Muscle layer of duodenum (tissue), 2 donors: Measurements from ENCODE around the gene S100A3.
A peak's percentile ranks its signal among the peaks of the same experiment; 100 is the strongest.
"Not testable (repeated sequence)": the region's sequence is repeated elsewhere in the genome, so short reads cannot be mapped to it uniquely, and the experiment has no call there.

Experiments
- H3K27ac ChIP-seq: one replicate; pipeline ENCODE4 v1.7.0; 2013; ENCODE audit warnings: mild to moderate bottlenecking, low read length
- H3K27me3 ChIP-seq: one replicate; pipeline ENCODE4 v1.7.0; 2013; ENCODE audit warnings: low read depth, mild to moderate bottlenecking, control low read depth, low read length
- H3K36me3 ChIP-seq, 2 donors: one replicate each; pipeline ENCODE4 v1.7.0; 2013; ENCODE audit warnings: low read length in 2 of 2, control low read depth in 1 of 2, mild to moderate bottlenecking in 1 of 2; ENCODE audit not compliant: insufficient read depth in 2 of 2, control insufficient read depth in 1 of 2
- H3K4me1 ChIP-seq, 2 donors: one replicate each; pipeline ENCODE4 v1.7.0; 2013; ENCODE audit warnings: low read length in 2 of 2, mild to moderate bottlenecking in 2 of 2, control low read depth in 1 of 2, moderate library complexity in 1 of 2; ENCODE audit not compliant: insufficient read depth in 2 of 2, control insufficient read depth in 1 of 2
- H3K4me3 ChIP-seq, 2 donors: one replicate each; pipeline ENCODE4 v1.7.0; 2013; ENCODE audit warnings: low read length in 2 of 2, low read depth in 1 of 2, mild to moderate bottlenecking in 1 of 2
- H3K9me3 ChIP-seq, 2 donors: one replicate each; pipeline ENCODE4 v1.7.0; 2013; ENCODE audit warnings: low read length in 2 of 2, control low read depth in 1 of 2, mild to moderate bottlenecking in 1 of 2; ENCODE audit not compliant: control insufficient read depth in 1 of 2
- donor health status: healthy.

S100A3 gene

GRCh38 chr1:153527683-153528040 lies 21.4 kb downstream of the S100A3 start:
- Histone ChIP-seq H3K36me3 (no peaks in the 10 kb centered on the region), H3K9me3 (no peaks in the 10 kb centered on the region), H3K4me1 (peaks cover 8 to 10% of the 10 kb centered on the region in 2 donors), H3K27me3 (no peaks in the 10 kb centered on the region), H3K27ac (no peak overlapping the region), H3K4me3 (no peak overlapping the region)

- Histone ChIP-seq H3K27me3 (no peaks in the 10 kb centered on the region), H3K9me3 (no peaks in the 10 kb centered on the region), H3K4me3 (no peak overlapping the region), H3K27ac (no peak overlapping the region), H3K4me1 (peaks cover 3 to 5% of the 10 kb centered on the region in 2 donors), H3K36me3 (no peaks in the 10 kb centered on the region)
Measured at GRCh38 chr1:153527023-153527682, 21.9 kb downstream of the S100A3 start.

GRCh38 chr1:153526132-153526543 lies 22.9 kb downstream of the S100A3 start:
- Histone ChIP-seq H3K9me3 (no peaks in the 10 kb centered on the region), H3K27me3 (no peaks in the 10 kb centered on the region), H3K4me3 (no peak overlapping the region), H3K36me3 (no peaks in the 10 kb centered on the region), H3K27ac (no peak overlapping the region), H3K4me1 (no peaks in the 10 kb centered on the region)

GRCh38 chr1:153525088-153525728 lies 23.9 kb downstream of the S100A3 start:
- H3K27ac ChIP-seq, result no peak overlapping the region
- no peaks in the 10 kb centered on the region for H3K36me3 ChIP-seq
- H3K27me3 ChIP-seq, result no peaks in the 10 kb centered on the region
- no peak overlapping the region for H3K4me3 ChIP-seq
- H3K9me3 ChIP-seq, result no peaks in the 10 kb centered on the region
- no peaks in the 10 kb centered on the region for H3K4me1 ChIP-seq

GRCh38 chr1:153522353-153523048 lies 26.6 kb downstream of the S100A3 start:
- not testable (repeated sequence) for H3K27ac ChIP-seq, H3K4me1 ChIP-seq, H3K4me3 ChIP-seq, H3K36me3 ChIP-seq, H3K27me3 ChIP-seq, H3K9me3 ChIP-seq

- H3K9me3 ChIP-seq, H3K4me1 ChIP-seq, H3K27ac ChIP-seq: not testable (repeated sequence)
Measured at GRCh38 chr1:153521808-153522207, 27.2 kb downstream of the S100A3 start.

GRCh38 chr1:153520818-153521476 lies 28.1 kb downstream of the S100A3 start:
- H3K27me3 ChIP-seq, result no peaks in the 10 kb centered on the region
- H3K4me3 ChIP-seq, result no peak overlapping the region
- H3K27ac ChIP-seq, result peak overlapping the region; percentile 45
- no peaks in the 10 kb centered on the region for H3K36me3 ChIP-seq
- no peaks in the 10 kb centered on the region for H3K9me3 ChIP-seq
- H3K4me1 ChIP-seq, result no peaks in the 10 kb centered on the region

More at GRCh38 chr1:153521808-153522207, 27.2 kb downstream of the S100A3 start:
- not testable (repeated sequence) for H3K36me3 ChIP-seq, H3K27me3 ChIP-seq, H3K4me3 ChIP-seq

- not testable (repeated sequence) for H3K9me3 ChIP-seq, H3K4me3 ChIP-seq, H3K4me1 ChIP-seq, H3K27me3 ChIP-seq, H3K36me3 ChIP-seq
- peak overlapping the region; percentile 45 for H3K27ac ChIP-seq
Measured at GRCh38 chr1:153520137-153520691, 28.8 kb downstream of the S100A3 start.

GRCh38 chr1:153519242-153519641 lies 29.8 kb downstream of the S100A3 start:
- Histone ChIP-seq H3K36me3 (no peaks in the 10 kb centered on the region), H3K27ac (no peak overlapping the region), H3K4me3 (no peak overlapping the region), H3K4me1 (no peaks in the 10 kb centered on the region), H3K9me3 (no peaks in the 10 kb centered on the region), H3K27me3 (no peaks in the 10 kb centered on the region)

GRCh38 chr1:153515504-153516394 lies 33.3 kb downstream of the S100A3 start:
- Histone ChIP-seq H3K9me3 (no peaks in the 10 kb centered on the region), H3K27me3 (no peaks in the 10 kb centered on the region), H3K4me3 (no peak overlapping the region), H3K4me1 (no peaks in the 10 kb centered on the region), H3K36me3 (no peaks in the 10 kb centered on the region), H3K27ac (peak overlapping the region; percentile 84)
